ENCODE measurements around the gene RANBP3. TPM values are rescaled to one million over a fixed set of nuclear protein-coding genes. Genes with fewer than 3 reads are reported as not detected.

The RANBP3 gene
- total RNA-seq, 4 donors from 2014 or later = 55.6 to 85.0 (median 78.0) TPM

GRCh38 chr19:5984600-5984999, 6.7 kb upstream of the RANBP3 start:
- DNase-seq (ENCODE audit: low spot score in 2 of 2) = no peak
- H3K4me1 ChIP-seq = peaks cover 13% of the 10 kb centered on the region
- no peaks in the 10 kb centered on the region for H3K27me3 ChIP-seq
- no peaks in the 10 kb centered on the region for H3K36me3 ChIP-seq
- no peak for TF ChIP-seq POLR2A (IDR thresholded peaks at IDR 0.05)
- no peak for TF ChIP-seq POLR2AphosphoS5 (IDR thresholded peaks at IDR 0.05)
- TF ChIP-seq CTCF (IDR thresholded peaks at IDR 0.05) = no peak
- no peak for TF ChIP-seq EP300 (IDR thresholded peaks at IDR 0.05)
- no peak overlapping the region for H3K27ac ChIP-seq
- no peaks in the 10 kb centered on the region for H3K9me3 ChIP-seq
- WGBS = 87% methylated on average over 4 of the region's 4 CpGs
- no peak overlapping the region for H3K4me3 ChIP-seq

GRCh38 chr19:5983367-5983955, 5.5 kb upstream of the RANBP3 start:
- TF ChIP-seq POLR2AphosphoS5 (IDR thresholded peaks at IDR 0.05) (peak in 1 of 3 donors; percentile 38), CTCF (IDR thresholded peaks at IDR 0.05) (no peak)
- peaks cover 22% of the 10 kb centered on the region for H3K4me1 ChIP-seq
- H3K4me3 ChIP-seq = no peak overlapping the region
- no peaks in the 10 kb centered on the region for H3K36me3 ChIP-seq
- H3K27ac ChIP-seq = no peak overlapping the region
- no peaks in the 10 kb centered on the region for H3K9me3 ChIP-seq
- no peaks in the 10 kb centered on the region for H3K27me3 ChIP-seq
- 59% methylated on average over 11 of the region's 14 CpGs for WGBS
- peak in 1 of 2 donors; percentile 74 for DNase-seq (ENCODE audit: low spot score in 2 of 2)

GRCh38 chr19:5978606-5979552, 939 bp upstream of the RANBP3 start:
- TF ChIP-seq CTCF (IDR thresholded peaks at IDR 0.05) (no peak), POLR2AphosphoS5 (IDR thresholded peaks at IDR 0.05) (no peak), POLR2A (IDR thresholded peaks at IDR 0.05) (no peak), EP300 (IDR thresholded peaks at IDR 0.05) (no peak)
- 79% methylated on average over 9 of the region's 33 CpGs for WGBS
- peak overlapping the region; percentile 73 for H3K4me3 ChIP-seq
- H3K4me1 ChIP-seq = peaks cover 47% of the 10 kb centered on the region
- H3K9me3 ChIP-seq = no peaks in the 10 kb centered on the region
- peak overlapping the region; percentile 83 for H3K27ac ChIP-seq
- H3K27me3 ChIP-seq = no peaks in the 10 kb centered on the region
- H3K36me3 ChIP-seq = peaks cover 6% of the 10 kb centered on the region
- DNase-seq (ENCODE audit: low spot score in 2 of 2) = no peak

- H3K27me3 ChIP-seq = no peaks in the 10 kb centered on the region
- TF ChIP-seq POLR2AphosphoS5 (IDR thresholded peaks at IDR 0.05) (no peak), CTCF (IDR thresholded peaks at IDR 0.05) (no peak), POLR2A (IDR thresholded peaks at IDR 0.05) (no peak), EP300 (IDR thresholded peaks at IDR 0.05) (no peak)
- no peak for DNase-seq (ENCODE audit: low spot score in 2 of 2)
- WGBS = under 1% methylated on average over 30 of the region's 43 CpGs
- peak overlapping the region; percentile 73 for H3K4me3 ChIP-seq
- no peaks in the 10 kb centered on the region for H3K9me3 ChIP-seq
- H3K36me3 ChIP-seq = peaks cover 15% of the 10 kb centered on the region
- H3K27ac ChIP-seq = peak overlapping the region; percentile 83
- peaks cover 52% of the 10 kb centered on the region for H3K4me1 ChIP-seq
These were observed 637 bp downstream of the RANBP3 start for GRCh38 chr19:5977222-5977784.

GRCh38 chr19:5976768-5977167, 1.2 kb downstream of the RANBP3 start:
- Histone ChIP-seq H3K4me1 (peaks cover 57% of the 10 kb centered on the region), H3K4me3 (peak overlapping the region; percentile 73), H3K27me3 (no peaks in the 10 kb centered on the region), H3K9me3 (no peaks in the 10 kb centered on the region), H3K27ac (no peak overlapping the region), H3K36me3 (peaks cover 15% of the 10 kb centered on the region)
- DNase-seq (ENCODE audit: low spot score in 2 of 2) = no peak
- 48% methylated on average over 8 of the region's 8 CpGs for WGBS
- TF ChIP-seq POLR2A (IDR thresholded peaks at IDR 0.05) (no peak), POLR2AphosphoS5 (IDR thresholded peaks at IDR 0.05) (no peak), EP300 (IDR thresholded peaks at IDR 0.05) (no peak), CTCF (IDR thresholded peaks at IDR 0.05) (no peak)
